Activated naive CD4-positive, alpha-beta T cell treated with anti-CD3 and anti-CD28 coated beads, Interleukin-2, amount 50 U/mL, for 16 hours (primary cell): ENCODE data around the gene ZNF786.
"Not testable (repeated sequence)": the region's sequence is repeated elsewhere in the genome, so short reads cannot be mapped to it uniquely, and the experiment has no call there.

Source experiments
- DNase-seq: peaks from one replicate; pipeline ENCODE4 v3.0.0-alpha.2; 2020

The ZNF786 gene

GRCh38 chr7:149030439-149030838 is 60.1 kb downstream of the ZNF786 start:
- not testable (repeated sequence) for DNase-seq

GRCh38 chr7:149028346-149029109 is 62.0 kb downstream of the ZNF786 start, which contains the start of gene PDIA4:
TSS of gene PDIA4 (minus strand) at chr7:149028505. CDS start at chr7:149028408, 97 bp downstream.
- DNase-seq, result peak; percentile 100

- no peak for DNase-seq
Observed at GRCh38 chr7:149027611-149028345, 62.7 kb downstream of the ZNF786 start.

- no peak for DNase-seq
Observed at GRCh38 chr7:149027055-149027454, 63.5 kb downstream of the ZNF786 start.

GRCh38 chr7:149023662-149024061 is 66.9 kb downstream of the ZNF786 start:
- DNase-seq, result no peak

- DNase-seq, result no peak
Observed at GRCh38 chr7:149022756-149023360, 67.7 kb downstream of the ZNF786 start.

GRCh38 chr7:149021725-149022062 is 68.8 kb downstream of the ZNF786 start:
- no peak for DNase-seq

GRCh38 chr7:149020483-149020882 is 70.0 kb downstream of the ZNF786 start:
- DNase-seq, result no peak
